ENCODE results near the gene JARID2. TPM values are rescaled to one million over a fixed set of nuclear protein-coding genes. Genes with fewer than 3 reads are reported as not detected.

JARID2 gene
- total RNA-seq, 2 donors from 2014 or later, result 9.1 to 10.7 TPM

DNA sequence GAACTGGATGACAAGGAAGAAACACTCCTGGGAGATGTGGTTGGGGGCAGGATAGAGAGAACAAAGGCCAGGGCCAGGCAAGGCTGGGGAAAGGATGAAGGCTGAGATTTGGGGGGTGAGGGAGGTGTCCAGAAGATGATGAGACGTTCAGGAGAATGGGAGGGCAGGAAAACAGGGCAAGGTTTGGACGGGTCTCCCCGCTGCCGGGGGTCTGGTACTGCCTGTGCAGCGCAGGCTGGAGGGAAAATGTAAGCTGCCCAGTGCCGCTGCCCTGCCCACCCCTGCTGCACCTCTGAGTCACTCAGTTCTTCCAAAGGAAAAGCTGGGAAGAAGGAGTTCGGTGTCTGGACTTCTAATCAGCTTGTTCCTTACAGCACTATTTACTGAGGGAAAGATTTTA is 286.1 kb downstream of the JARID2 start:
- H3K9me3 ChIP-seq, result no peaks in the 10 kb centered on the region
- no peak for DNase-seq
- no peaks in the 10 kb centered on the region for H3K36me3 ChIP-seq
- intact Hi-C loops (cut with DNase I), result no loop called here
- no peaks in the 10 kb centered on the region for H3K4me1 ChIP-seq
- no peak for TF ChIP-seq CTCF (IDR thresholded peaks at IDR 0.05)
- H3K4me3 ChIP-seq, result no peak overlapping the region
- H3K27ac ChIP-seq, result no peak overlapping the region
- no peaks in the 10 kb centered on the region for H3K27me3 ChIP-seq
- no peak overlapping the region for H3K9ac ChIP-seq (ENCODE audit: low read depth in 2 of 2, low read length in 2 of 2)

- Histone ChIP-seq H3K36me3 (no peaks in the 10 kb centered on the region), H3K9me3 (no peaks in the 10 kb centered on the region), H3K9ac (ENCODE audit: low read depth in 2 of 2, low read length in 2 of 2) (no peak overlapping the region), H3K4me3 (no peak overlapping the region), H3K27me3 (no peaks in the 10 kb centered on the region), H3K4me1 (no peaks in the 10 kb centered on the region), H3K27ac (no peak overlapping the region)
- DNase-seq, result no peak
- TF ChIP-seq CTCF (IDR thresholded peaks at IDR 0.05), result no peak
- intact Hi-C loops (cut with DNase I), result no loop called here
These were observed 287.6 kb downstream of the JARID2 start for GRCh38 chr6:15533379-15534026.

- no peaks in the 10 kb centered on the region for H3K27me3 ChIP-seq
- no peak overlapping the region for H3K4me3 ChIP-seq
- H3K27ac ChIP-seq, result no peak overlapping the region
- H3K9me3 ChIP-seq, result no peaks in the 10 kb centered on the region
- no peaks in the 10 kb centered on the region for H3K36me3 ChIP-seq
- no peak for DNase-seq
- no peak for TF ChIP-seq CTCF (IDR thresholded peaks at IDR 0.05)
- no peaks in the 10 kb centered on the region for H3K4me1 ChIP-seq
- intact Hi-C loops (cut with DNase I), result no loop called here
- no peak overlapping the region for H3K9ac ChIP-seq (ENCODE audit: low read depth in 2 of 2, low read length in 2 of 2)
These were observed 289.1 kb downstream of the JARID2 start for GRCh38 chr6:15534974-15535373.

DNA sequence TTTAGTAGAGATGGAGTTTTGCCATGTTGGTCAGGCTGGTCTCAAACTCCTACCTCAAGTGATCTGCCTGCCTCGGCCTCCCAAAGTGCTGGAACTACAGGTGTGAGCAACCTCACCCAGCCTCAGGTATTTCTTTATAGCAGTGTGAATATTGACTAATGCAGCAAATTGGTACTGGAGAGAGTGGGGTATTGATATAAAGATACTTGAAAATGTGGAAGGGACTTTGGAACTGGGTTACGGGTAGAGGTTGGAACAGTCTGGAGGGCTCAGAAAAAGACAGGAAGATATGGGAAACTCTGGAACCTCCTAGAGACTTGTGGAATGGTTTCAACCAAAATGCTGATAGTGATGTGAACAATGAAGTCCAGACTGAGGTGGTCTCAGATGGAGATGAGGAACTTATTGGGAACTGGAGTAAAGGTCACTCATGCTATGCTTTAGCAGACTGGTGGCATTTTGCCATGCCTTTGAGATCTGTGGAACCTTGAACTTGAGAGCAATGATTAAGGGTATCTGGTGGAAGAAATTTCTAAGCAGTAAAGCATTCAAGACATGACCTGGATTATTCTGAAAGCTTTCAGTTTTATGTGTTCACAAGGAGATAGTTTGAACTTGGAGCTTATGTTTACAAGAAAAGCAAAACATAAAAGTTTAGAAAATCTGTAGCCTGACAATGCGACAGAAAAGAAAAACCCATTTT is 289.8 kb downstream of the JARID2 start:
- DNase-seq, result no peak
- Histone ChIP-seq H3K9ac (ENCODE audit: low read depth in 2 of 2, low read length in 2 of 2) (no peak overlapping the region), H3K36me3 (no peaks in the 10 kb centered on the region), H3K27ac (no peak overlapping the region), H3K4me3 (no peak overlapping the region), H3K9me3 (no peaks in the 10 kb centered on the region), H3K27me3 (no peaks in the 10 kb centered on the region), H3K4me1 (no peaks in the 10 kb centered on the region)
- no peak for TF ChIP-seq CTCF (IDR thresholded peaks at IDR 0.05)
- intact Hi-C loops (cut with DNase I), result no loop called here

DNA sequence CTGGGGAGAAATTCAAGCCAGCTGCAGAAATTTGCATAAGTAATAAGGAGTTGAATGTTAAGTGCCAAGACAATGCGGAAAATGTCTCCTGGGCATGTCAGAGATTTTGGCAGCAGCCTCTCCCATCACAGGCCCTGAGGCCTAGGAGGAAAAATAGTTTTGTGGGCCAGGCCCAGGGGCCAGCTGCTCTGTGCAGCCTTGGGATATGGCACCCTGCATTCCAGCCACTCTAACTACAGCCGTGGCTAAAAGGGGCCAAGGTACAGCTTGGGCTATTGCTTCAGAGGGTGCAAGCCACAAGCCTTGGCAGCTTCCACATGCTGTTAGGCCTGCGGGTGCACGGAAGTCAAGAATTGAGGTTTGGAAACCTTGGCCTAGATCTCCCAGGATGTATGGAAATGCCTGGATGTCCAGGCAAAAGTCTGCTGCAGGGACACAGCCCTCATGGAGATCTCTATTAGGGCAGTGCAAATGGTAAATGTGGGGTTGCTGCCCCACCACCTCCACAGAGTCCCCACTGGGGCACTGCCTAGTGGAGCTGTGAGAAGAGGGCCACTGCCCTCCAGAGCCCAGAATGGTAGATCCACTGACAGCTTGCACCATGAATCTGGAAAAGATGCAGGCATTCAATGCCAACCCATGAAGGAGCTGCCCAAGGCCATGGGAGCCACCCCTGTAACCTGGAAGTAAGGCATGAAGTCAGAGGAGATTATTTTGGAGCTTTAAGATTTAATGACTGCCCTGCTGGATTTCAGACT is 290.5 kb downstream of the JARID2 start:
- TF ChIP-seq CTCF (IDR thresholded peaks at IDR 0.05), result no peak
- intact Hi-C loops (cut with DNase I), result no loop called here
- DNase-seq, result no peak
- H3K27ac ChIP-seq, result no peak overlapping the region
- no peaks in the 10 kb centered on the region for H3K36me3 ChIP-seq
- H3K27me3 ChIP-seq, result no peaks in the 10 kb centered on the region
- no peaks in the 10 kb centered on the region for H3K9me3 ChIP-seq
- no peaks in the 10 kb centered on the region for H3K4me1 ChIP-seq
- no peak overlapping the region for H3K4me3 ChIP-seq
- H3K9ac ChIP-seq (ENCODE audit: low read depth in 2 of 2, low read length in 2 of 2), result no peak overlapping the region

All from colonic mucosa (tissue), 4 donors.